Loucy (cell line): ENCODE results near the gene CABP7.
"Not testable (repeated sequence)": the region's sequence is repeated elsewhere in the genome, so short reads cannot be mapped to it uniquely, and the experiment has no call there.

ENCODE experiments used
- EZH2phosphoT487 ChIP-seq: fragments of 200-600 bp; IDR thresholded peaks from 2 replicates; pipeline ENCODE4 v1.6.1; 2018; ENCODE audit warnings: antibody characterized with exemption, mild to moderate bottlenecking, moderate library complexity, borderline replicate concordance
- TF ChIP-seq, protein P1 (sequence below): fragments of 200-600 bp; sonication (generic); conservative IDR thresholded peaks from 2 replicates; pipeline ENCODE4 v1.5.1; 2014; ENCODE audit warnings: mild to moderate bottlenecking, antibody characterized with exemption, low read length

DNA sequence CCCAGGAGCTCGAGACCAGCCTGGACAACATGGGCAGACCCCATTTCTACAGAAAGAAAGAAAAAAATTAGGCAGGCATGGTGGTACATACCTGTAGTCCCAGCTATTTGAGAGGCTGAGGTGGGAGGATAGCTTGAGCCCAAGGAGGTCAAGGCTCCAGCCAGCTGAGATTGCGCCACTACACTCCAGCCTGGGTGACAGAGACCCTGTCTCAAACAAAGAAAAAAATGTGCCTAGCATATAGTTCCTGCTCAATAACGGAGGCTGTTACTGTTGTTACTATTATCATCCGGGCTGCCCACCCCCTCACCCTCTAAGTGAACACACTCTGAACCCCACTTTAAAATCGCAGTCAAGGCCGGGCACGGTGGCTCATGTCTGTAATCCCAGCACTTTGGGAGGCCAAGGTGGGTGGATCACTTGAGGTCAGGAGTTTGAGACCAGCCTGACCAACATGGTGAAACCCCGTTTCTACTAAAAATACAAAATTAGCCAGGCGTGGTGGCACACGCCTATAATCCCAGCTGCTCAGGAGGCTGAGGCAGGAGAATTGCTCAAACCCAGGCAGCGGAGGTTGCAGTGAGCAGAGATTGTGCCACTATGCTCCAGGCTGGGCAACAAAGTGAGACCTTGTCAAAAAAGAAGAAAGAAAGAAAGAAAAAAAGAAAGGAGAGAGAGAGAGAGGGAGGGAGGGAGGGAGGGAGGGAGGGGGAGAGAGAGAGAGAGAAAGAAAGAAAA, 35.0 kb downstream of the CABP7 start:
- TF ChIP-seq, protein P1, sequence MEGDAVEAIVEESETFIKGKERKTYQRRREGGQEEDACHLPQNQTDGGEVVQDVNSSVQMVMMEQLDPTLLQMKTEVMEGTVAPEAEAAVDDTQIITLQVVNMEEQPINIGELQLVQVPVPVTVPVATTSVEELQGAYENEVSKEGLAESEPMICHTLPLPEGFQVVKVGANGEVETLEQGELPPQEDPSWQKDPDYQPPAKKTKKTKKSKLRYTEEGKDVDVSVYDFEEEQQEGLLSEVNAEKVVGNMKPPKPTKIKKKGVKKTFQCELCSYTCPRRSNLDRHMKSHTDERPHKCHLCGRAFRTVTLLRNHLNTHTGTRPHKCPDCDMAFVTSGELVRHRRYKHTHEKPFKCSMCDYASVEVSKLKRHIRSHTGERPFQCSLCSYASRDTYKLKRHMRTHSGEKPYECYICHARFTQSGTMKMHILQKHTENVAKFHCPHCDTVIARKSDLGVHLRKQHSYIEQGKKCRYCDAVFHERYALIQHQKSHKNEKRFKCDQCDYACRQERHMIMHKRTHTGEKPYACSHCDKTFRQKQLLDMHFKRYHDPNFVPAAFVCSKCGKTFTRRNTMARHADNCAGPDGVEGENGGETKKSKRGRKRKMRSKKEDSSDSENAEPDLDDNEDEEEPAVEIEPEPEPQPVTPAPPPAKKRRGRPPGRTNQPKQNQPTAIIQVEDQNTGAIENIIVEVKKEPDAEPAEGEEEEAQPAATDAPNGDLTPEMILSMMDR: not testable (repeated sequence)
- TF ChIP-seq EZH2phosphoT487: not testable (repeated sequence)
